GM12878 (cell line): ENCODE results near the gene ADAMTS19. TPM values are rescaled to one million over a fixed set of nuclear protein-coding genes. Genes with fewer than 3 reads are reported as not detected.

Experiments used
- ATAC-seq: fragments of 200-7000 bp; cut with Tn5 transposase; 3 replicates; pipeline ENCODE4 v1.9.1; 2020; ENCODE audit warnings: mild to moderate bottlenecking, moderate library complexity
- BruUV-seq: library from RNA; stranded (reverse); fragments of 400-500 nt; replicated peaks from 2 replicates; lab custom pipeline; 2021; lab: Mats Ljungman, UMichigan
- CTCF ChIA-PET: fragments of 300-600 bp; sonication (Branson Sonifier 250); formaldehyde crosslinking; extraction: SDS; loops from one replicate; lab custom pipeline; 2021; ENCODE audit warnings: inconsistent platforms; lab: Yijun Ruan, JAX
- POLR2A ChIA-PET: fragments of 350-600 bp; formaldehyde crosslinking; extraction: SDS; loops from one replicate; lab custom pipeline; 2021; ENCODE audit warnings: inconsistent platforms; lab: Charles Lee
- RAD21 ChIA-PET: fragments of 300-600 bp; sonication (Branson Sonifier 250); formaldehyde crosslinking; loops from one replicate; lab custom pipeline; 2023; ENCODE audit warnings: antibody characterized with exemption; ENCODE audit not compliant: unreplicated experiment; lab: Charles Lee
- SMC1A ChIA-PET: fragments of 300-600 bp; sonication (Branson Sonifier 250); formaldehyde crosslinking; loops from one replicate; lab custom pipeline; 2023; ENCODE audit not compliant: unreplicated experiment, uncharacterized antibody; lab: Charles Lee
- DNase-seq: peaks from one replicate; pipeline ENCODE4 v3.0.0-alpha.2; 2011; ENCODE audit warnings: low read depth, low spot score
- FAIRE-seq: peaks from 3 replicates; lab custom pipeline; 2011; peaks lifted over from hg19 to GRCh38; lab: Jason Lieb, UNC
- H2AFZ ChIP-seq: 2 replicates; pipeline ENCODE4 v1.6.0; 2011; ENCODE audit warnings: low read depth, low read length, control low read depth; ENCODE audit not compliant: control insufficient read depth
- H3K27ac ChIP-seq: 2 replicates; pipeline ENCODE4 v1.5.1; 2011; ENCODE audit warnings: control low read depth; ENCODE audit not compliant: control insufficient read depth, insufficient read depth
- H3K27me3 ChIP-seq, 2 experiments: replicated peaks in 1 of 2; 2 replicates each; pipeline versions ENCODE4 v1.6.0 to v1.6.1; 2011; ENCODE audit warnings: low read length in 1 of 2; ENCODE audit not compliant: control insufficient read depth in 2 of 2, insufficient read depth in 2 of 2
- H3K36me3 ChIP-seq, 2 experiments: 2 replicates each; pipeline ENCODE4 v1.5.1; 2011; ENCODE audit warnings: low read length in 1 of 2; ENCODE audit not compliant: control insufficient read depth in 2 of 2, insufficient read depth in 2 of 2
- H3K4me1 ChIP-seq: 2 replicates; pipeline ENCODE4 v1.6.1; 2011; ENCODE audit warnings: mild to moderate bottlenecking, low read length, moderate library complexity, mixed read lengths; ENCODE audit not compliant: control insufficient read depth, insufficient read depth
- H3K4me2 ChIP-seq: 2 replicates; pipeline ENCODE4 v1.6.0; 2011; ENCODE audit warnings: control low read depth; ENCODE audit not compliant: control insufficient read depth, insufficient read depth
- H3K4me3 ChIP-seq: fragments of 200-600 bp; sonication (generic); 2 replicates; pipeline ENCODE4 v1.5.1; 2016
- H3K79me2 ChIP-seq: 2 replicates; pipeline ENCODE4 v1.6.0; 2011; ENCODE audit warnings: low read length; ENCODE audit not compliant: control insufficient read depth, insufficient read depth
- H3K9ac ChIP-seq: 2 replicates; pipeline ENCODE4 v1.8.0; 2011; ENCODE audit warnings: low read length, control low read depth, mixed read lengths; ENCODE audit not compliant: control insufficient read depth, insufficient read depth
- H3K9me3 ChIP-seq: replicated peaks from 3 replicates; pipeline ENCODE4 v1.5.1; 2011; ENCODE audit warnings: mild to moderate bottlenecking, low read length; ENCODE audit not compliant: control insufficient read depth, insufficient read depth
- H4K20me1 ChIP-seq: 2 replicates; pipeline ENCODE4 v1.6.0; 2011; ENCODE audit not compliant: control insufficient read depth, insufficient read depth
- HSF1 ChIP-seq: fragments of 150-350 bp; IDR thresholded peaks from 2 replicates; pipeline ENCODE4 v1.6.1; 2014; ENCODE audit warnings: mild to moderate bottlenecking, low read depth, low read length
- MLLT1 ChIP-seq: fragments of 450-650 bp; IDR thresholded peaks from 2 replicates; pipeline ENCODE4 v1.6.1; 2016; ENCODE audit warnings: mild to moderate bottlenecking
- MTA3 ChIP-seq: IDR thresholded peaks from 2 replicates; pipeline ENCODE4 v1.6.1; 2012; ENCODE audit warnings: low read length, inconsistent platforms, borderline replicate concordance
- PKNOX1 ChIP-seq: fragments of 450-650 bp; IDR thresholded peaks from 2 replicates; pipeline ENCODE4 v1.6.1; 2016; ENCODE audit warnings: mild to moderate bottlenecking
- RAD21 ChIP-seq: IDR thresholded peaks from 2 replicates; pipeline ENCODE4 v1.6.1; 2011; ENCODE audit warnings: mild to moderate bottlenecking, low read depth, low read length, moderate library complexity; ENCODE audit not compliant: insufficient read depth
- REST ChIP-seq: IDR thresholded peaks from 2 replicates; pipeline ENCODE4 v1.6.1; 2012; ENCODE audit warnings: mild to moderate bottlenecking, low read depth, low read length
- SREBF2 ChIP-seq: IDR thresholded peaks from 2 replicates; pipeline ENCODE4 v1.6.1; 2012; ENCODE audit warnings: mild to moderate bottlenecking, low read length
- TARDBP ChIP-seq: IDR thresholded peaks from 2 replicates; pipeline ENCODE4 v1.6.1; 2016; ENCODE audit warnings: borderline replicate concordance
- in situ Hi-C: fragments of 300-500 bp; cut with MboI; formaldehyde crosslinking; loops from 9 replicates; pipeline ENCODE4 v1.14.3; 2018; ENCODE audit warnings: mixed read lengths
- intact Hi-C: fragments of 100-400 bp; cut with micrococcal nuclease; formaldehyde crosslinking; loops from one replicate; pipeline ENCODE4 v1.14.2; 2022; ENCODE audit not compliant: unreplicated experiment
- polyA plus RNA-seq, 11 experiments: library from polyadenylated mRNA; depleted of rRNA in 4 of 11; unstranded in 6 of 11; stranded (reverse) in 5 of 11; fragments of >200 nt; fragmentation: Nextera tagmentation in 4 of 11; fragmentation: Illumina TruSeq in 1 of 11; extraction: Ambion mirVana in 4 of 11; extraction: Trizol in 1 of 11; gene quantifications; 1 replicate in 1 of 11; 2 replicates in 10 of 11; pipeline versions ENCODE4 v1.2.1 to v1.2.3, GENCODE V29; 2011 to 2016; ENCODE audit warnings: inconsistent platforms in 2 of 11, missing spikeins in 2 of 11, low read depth in 1 of 11
- total RNA-seq, 4 experiments: library from RNA; depleted of rRNA in 3 of 4; stranded (reverse); fragments of >200 nt in 3 of 4; fragmentation: Illumina TruSeq in 1 of 4; extraction: Trizol in 1 of 4; gene quantifications; 2 replicates each; pipeline versions ENCODE4 v1.2.1 to v1.2.3, GENCODE V29; 2013 to 2021

Gene ADAMTS19
- total and polyA plus RNA-seq, 10 of the 15 experiments (the other 5 are each of a cell fraction or from before 2014, with no cell fraction given) = not detected

GRCh38 chr5:129691220-129691619 is 231.1 kb downstream of the ADAMTS19 start (continued):
- TF ChIP-seq REST = no peak
- TF ChIP-seq, all 136 proteins: peak for 0

GRCh38 chr5:129696636-129697035 is 236.5 kb downstream of the ADAMTS19 start:
- Histone ChIP-seq H4K20me1 (no peaks in the 10 kb centered on the region), H3K4me2 (no peak overlapping the region)
- RAD21 ChIA-PET = no interaction called here

More at GRCh38 chr5:129696636-129697035, 236.5 kb downstream of the ADAMTS19 start:
- Histone ChIP-seq H3K79me2 (no peaks in the 10 kb centered on the region), H3K9me3 (no peaks in the 10 kb centered on the region), H3K4me1 (no peaks in the 10 kb centered on the region), H3K27ac (no peak overlapping the region), H2AFZ (no peak overlapping the region), H3K4me3 (no peak overlapping the region), H3K9ac (no peak overlapping the region), H3K36me3 (no peaks in the 10 kb centered on the region), H3K27me3 (no peaks in the 10 kb centered on the region)
- ATAC-seq (no peak), FAIRE-seq (no peak), DNase-seq (no peak)
- SMC1A ChIA-PET = interaction anchor here (1.7 kb wide), 1 partner anchor 17 kb away, joined by 3 read pairs; no protein-coding TSS in a partner anchor
- in situ Hi-C loops = no loop called here
- CTCF ChIA-PET = no interaction called here
- POLR2A ChIA-PET = no interaction called here
- no peak for TF ChIP-seq MLLT1
- no peak for TF ChIP-seq HSF1
- TF ChIP-seq RAD21 = no peak
- TF ChIP-seq TARDBP = no peak
- TF ChIP-seq SREBF2 = no peak
- TF ChIP-seq MTA3 = no peak
- TF ChIP-seq PKNOX1 = no peak
- BruUV-seq = no TSS peak
- intact Hi-C loops = no loop called here
